HG03354 (cell line): ENCODE data around the gene GP9.
"Not testable (repeated sequence)": the region's sequence is repeated elsewhere in the genome, so short reads cannot be mapped to it uniquely, and the experiment has no call there.

Experiments used
- ATAC-seq: cut with Tn5 transposase; IDR thresholded peaks from one replicate; pipeline ENCODE4 v1.9.1; 2021; ENCODE audit warnings: mild to moderate bottlenecking; ENCODE audit not compliant: unreplicated experiment, poor library complexity, severe bottlenecking

GP9 gene

DNA sequence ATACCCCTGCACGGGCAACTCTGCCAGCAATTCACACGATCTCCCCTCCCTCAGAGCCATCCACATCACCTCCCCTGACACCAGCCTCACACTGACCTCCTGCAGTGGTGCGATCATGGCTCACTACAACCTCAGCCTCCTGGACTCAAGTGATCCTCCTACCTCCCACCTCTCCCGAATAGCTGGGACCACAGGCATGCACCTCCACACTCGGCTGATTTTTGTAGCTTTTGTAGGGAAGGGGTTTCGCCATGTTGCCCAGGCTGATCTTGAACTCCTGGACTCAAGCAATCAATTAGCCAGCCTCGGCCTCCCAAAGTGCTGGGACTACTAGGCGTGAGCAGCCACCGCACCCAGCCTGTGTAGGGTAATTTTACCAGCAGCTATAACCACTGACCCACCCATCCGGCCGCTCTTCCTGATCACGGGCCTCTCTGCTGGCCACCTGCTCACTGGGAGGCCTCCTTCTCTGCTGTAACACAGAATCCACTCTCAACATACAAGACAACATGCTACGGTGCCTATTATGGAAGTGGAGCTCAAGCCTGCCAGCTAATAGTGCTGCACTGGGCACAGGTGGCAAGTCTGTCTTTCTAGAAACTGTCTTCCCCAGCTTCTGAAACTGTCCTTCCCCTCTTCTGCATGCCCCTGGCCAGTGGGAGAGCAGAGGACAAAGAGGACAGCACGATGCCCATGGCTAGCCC, 4.6 kb downstream of the GP9 start:
- no peak for ATAC-seq

DNA sequence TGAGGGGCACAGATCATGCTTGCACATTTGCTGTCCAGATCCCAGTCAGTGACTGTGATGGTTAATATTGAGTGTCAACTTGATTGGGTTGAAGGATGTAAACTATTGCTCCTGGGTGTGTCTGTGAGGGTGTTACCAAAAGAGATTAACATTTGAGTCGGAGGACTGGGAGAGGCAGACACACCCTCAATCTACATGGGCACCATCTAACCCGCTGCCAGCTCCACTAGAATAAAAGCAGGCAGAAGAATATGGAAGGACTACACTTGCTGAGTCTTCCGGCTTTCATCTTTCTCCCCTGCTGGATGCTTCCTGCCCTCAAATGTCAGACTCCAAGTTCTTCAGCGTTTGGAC, 5.1 kb downstream of the GP9 start:
- no peak for ATAC-seq

DNA sequence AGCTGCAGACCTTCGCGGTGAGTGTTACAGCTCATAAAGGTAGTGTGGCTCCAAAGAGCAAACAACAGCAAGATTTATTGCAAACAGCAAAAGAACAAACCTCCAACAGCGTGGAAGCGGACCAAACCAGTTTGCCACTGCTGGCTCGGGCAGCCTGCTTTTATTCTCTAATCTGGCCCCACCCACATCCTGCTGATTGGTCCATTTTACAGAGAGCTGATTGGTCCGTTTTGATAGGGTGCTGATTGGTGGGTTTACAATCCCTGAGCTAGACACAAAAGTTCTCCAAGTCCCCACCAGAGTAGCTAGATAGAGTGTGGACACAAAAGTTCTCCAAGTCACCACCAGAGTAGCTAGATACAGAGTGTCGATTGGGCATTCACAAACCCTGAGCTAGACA, 7.1 kb downstream of the GP9 start:
- not testable (repeated sequence) for ATAC-seq

DNA sequence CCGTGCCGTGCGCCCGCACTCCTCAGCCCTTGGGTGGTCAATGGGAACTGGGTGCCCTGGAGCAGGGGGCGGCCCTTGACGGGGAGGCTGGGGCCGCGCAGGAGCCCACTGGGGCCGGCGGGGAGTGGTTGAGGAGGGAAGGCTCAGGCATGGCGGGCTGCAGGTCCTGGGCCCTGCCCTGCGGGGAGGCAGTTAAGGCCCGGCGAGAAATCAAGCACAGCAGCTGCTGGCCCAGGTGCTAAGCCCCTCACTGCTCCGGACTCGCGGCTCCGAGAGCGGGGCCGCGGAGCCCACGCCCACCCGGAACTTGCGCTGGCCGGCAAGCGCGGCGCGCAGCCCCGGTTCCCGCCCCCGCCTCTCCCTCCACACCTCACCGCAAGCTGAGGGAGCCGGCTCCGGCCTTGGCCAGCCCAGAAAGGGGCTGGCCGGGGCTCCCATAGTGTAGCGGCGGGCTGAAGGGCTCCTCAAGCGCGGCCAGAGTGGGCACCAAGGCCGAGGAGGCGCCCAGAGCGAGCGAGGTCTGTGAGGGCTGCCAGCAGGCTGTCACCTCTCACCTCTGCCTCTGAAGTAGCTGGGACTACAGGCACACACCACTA, 7.8 kb downstream of the GP9 start:
- no peak for ATAC-seq

DNA sequence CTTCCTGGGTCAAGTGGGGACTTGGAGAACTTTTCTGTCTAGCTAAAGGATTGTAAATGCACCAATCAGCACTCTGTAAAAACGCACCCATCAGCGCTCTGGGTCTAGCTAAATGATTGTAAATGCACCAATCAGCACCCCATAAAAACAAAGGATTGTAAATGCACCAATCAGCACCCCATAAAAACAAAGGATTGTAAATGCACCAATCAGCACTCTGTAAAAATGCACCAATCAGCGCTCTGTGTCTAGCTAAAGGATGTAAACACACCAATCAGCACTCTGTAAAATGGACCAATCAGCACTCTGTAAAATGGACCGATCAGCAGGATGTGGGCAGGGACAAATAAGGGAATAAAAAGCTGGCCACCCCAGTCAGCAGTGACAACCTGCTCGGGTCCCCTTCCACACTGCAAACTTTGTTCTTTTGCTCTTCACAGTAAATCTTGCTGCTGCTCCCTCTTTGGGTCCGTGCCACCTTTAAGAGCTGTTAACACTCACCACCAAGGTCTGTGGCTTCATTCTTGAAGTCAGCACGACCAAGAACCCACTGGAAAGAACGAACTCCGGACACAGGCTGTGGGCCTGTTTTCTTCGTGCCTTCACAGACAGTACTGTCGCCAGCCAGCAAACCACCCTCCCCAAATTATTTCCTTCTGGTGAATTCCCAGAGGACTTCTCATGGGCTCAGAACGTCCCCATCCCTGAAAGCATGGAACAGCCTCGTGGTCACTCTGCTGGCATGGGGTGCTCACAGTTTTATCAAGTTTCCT, 8.9 kb downstream of the GP9 start:
- ATAC-seq: not testable (repeated sequence)

DNA sequence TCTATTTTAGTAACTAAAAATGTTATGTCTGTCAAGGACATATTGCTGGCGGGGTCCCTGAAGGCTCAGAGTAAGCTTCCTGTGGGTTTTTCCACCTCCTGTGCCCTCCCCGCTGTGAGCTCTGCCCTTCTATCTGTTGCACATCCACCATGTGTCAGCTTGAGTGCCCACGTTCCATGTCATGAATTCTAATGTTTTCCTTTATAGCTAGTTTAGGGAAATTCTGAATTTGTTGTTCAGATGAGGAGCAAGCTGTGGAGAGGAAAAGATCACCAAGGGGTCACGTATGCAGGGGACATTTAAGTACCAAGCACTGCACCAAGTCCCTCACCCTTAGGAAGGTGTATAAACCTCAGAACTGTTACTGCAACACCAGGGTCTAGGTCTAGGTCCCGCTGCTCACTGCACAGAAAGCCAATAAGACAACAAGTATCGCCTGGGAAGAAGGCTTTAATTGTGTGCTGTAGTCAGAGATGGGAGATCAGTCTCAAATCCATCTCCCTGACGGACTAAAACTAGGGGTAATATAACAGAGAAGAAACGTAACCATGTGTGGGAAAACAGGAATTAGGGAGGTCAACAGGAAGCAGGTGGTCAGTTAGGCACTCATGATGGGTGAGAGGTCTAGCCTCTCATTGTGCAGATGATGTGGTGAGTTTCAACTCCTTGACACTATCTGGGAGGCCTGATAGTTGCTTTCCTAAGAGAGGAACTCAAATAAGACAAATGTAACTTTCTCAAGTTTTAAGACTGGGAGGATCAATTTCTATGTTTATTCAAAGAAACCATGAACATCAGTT, 9.7 kb downstream of the GP9 start:
- ATAC-seq: no peak

DNA sequence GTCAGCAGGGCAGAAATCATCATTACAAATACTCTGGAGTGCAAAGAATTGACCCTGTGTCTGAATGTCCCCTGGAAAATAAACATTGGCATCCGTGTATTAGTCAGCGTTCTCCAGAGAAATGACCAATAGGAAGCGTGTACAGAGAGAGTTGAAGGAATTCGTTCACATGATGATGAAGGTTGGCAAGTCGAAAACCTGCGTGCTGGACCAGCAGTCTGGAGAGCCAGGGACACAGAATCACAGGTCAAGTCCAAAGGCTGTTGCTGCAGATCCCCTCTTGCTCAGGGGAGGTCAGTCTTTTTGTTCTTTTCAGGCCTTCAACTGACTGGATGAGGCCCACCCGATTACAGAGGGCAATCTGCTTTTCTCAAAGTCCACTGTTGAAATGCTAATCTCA, 16.6 kb downstream of the GP9 start:
- no peak for ATAC-seq

DNA sequence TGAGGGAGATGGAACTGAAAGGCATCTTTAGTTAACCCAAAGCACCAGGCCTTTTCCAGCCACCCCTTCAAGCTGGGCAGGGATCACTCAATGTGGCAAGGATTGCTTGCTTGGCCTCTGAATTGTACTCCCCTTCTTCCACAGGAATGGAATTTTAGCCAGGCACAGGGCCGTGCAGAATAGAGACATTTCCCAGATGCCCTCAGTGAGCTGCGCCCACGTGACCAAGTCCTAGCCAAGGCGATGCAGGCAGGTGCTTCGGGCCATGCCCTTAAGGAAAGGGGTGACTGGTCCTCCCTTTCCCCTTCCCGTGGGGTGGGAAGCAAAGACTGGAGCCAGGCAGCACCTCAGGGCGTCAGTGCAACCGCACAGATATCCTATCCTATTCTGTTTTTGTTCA, 17.9 kb downstream of the GP9 start:
- ATAC-seq: no peak

DNA sequence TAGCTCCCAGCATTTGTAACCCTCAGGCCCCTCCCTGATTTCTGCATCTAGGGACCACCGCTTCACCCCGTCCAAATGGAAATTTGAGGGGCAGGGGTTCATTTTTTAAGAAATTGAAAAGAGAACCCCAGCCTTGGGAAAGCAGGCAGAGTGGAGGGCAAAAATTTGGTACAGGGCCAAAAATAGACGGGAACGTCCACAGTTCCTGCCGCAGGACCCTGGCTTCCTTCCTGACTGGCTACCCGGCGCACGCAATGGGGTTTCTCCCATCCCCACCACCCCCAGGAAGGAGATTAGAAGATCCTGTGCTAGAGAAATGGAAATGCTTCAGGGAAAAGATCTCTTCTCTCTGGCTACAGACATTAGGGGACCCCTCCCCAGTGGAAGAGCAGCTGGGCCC, 20.9 kb downstream of the GP9 start:
- no peak for ATAC-seq

DNA sequence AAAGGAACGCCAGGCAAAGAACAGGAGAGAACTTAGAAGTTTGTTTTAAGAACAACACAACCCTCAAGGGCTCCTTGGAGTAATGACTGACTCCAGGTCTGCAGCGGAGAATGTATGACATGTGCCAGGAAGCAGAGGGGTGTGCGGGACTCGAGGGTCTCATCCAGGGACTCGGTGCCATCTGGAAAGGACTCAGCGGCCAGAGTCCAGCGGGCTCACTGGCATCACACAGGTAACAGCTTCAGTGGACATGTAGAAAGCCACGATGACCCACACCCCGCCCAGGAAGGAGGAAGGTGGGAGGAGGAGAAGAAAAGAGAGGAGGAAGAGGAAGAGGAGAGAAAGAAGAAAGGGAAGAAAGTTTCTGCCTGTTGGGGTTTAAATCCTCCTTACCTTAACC, 21.4 kb downstream of the GP9 start:
- ATAC-seq: no peak

DNA sequence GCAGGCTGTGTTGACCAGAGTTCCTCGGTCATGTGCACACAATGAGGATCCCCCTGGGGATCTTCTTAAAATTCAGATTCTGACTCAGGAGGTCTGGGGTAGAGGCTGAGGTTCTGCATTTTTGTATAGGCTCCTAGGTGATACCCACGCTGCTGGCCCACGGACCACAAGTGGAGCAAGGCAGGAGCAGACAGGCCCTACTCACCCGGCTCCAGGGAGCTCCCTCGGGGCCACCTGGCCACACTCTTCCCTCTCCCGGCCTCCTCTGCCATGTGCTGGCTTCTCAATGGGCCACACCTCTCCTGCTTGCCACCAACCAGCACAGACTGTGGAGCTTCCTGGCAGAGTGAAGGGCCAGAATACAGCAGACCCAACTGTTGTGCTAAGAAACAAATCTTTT, 23.9 kb downstream of the GP9 start:
- no peak for ATAC-seq

DNA sequence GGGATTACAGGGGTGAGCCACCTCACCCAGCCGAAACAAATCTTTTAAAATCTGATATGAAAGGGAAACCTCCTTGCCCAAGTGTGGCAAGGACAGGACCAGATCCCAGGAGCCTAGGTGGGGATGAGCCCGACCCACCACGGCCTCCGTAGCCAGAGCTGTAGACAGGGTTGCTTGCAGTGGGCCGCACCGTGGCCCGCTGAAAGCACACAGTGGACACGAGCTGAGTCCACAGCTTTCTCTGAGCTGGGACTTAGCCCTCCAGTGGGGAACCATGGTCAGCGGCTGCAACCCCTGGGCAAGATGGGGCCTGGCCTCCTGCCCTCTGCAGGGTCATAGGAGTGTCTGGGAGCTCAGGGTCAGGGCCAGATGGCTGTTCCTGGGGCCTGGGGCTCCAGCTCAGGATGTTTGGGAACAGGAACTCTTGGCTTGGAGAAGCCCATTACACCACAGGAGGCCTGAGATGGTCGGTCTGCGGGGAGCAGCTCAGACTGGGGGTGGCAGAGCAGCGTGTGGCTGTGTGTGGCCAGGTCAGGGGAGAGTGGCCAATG, 24.7 kb downstream of the GP9 start:
- ATAC-seq: no peak

DNA sequence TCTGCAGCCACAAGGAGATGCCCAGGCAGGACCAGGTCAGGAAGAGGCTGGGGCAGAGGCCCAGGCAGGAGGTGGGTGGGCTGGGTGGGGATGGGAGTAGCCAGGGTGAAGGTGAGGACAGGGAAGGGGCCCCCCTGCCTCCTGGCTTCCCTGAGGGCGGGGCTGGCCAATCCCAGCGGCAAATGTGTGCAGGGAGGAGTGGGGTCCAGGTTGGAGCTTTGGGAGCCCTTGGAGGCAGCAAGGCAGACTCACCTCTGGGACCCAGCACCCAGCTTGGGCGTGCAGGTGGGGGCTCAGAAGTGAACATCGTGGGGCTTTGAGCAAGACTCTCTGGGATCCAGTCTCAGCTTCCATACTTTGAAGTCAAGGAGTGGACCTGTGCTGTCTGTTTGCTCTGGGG, 25.2 kb downstream of the GP9 start:
- ATAC-seq: no peak

DNA sequence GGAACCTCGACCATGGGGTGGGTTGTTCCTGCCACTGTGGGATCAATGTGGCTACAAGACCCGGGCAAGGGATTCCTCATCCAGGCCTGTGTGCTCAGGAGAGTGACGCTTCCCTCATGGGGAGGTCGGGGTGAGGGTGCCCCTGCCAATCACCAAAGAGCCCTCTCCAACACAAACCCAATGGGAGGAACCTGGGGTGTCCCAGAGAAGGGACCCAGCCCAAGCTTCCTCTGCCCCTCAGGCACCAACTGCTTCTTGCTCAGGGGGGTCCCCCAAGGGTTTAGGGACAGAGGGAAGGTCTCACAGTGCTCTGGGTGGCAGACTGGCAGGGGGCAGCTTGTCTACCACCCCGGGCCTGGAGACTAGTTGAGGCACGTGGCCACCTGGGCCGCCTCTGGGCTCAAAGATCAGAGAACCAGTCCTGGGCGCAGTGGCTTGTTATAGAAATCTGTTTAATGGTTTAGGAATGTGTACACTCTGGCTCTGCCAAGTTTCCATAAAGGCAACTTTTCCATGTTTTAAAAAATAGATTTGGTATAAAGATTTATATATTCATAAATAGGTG, 26.6 kb downstream of the GP9 start:
- ATAC-seq: no peak

DNA sequence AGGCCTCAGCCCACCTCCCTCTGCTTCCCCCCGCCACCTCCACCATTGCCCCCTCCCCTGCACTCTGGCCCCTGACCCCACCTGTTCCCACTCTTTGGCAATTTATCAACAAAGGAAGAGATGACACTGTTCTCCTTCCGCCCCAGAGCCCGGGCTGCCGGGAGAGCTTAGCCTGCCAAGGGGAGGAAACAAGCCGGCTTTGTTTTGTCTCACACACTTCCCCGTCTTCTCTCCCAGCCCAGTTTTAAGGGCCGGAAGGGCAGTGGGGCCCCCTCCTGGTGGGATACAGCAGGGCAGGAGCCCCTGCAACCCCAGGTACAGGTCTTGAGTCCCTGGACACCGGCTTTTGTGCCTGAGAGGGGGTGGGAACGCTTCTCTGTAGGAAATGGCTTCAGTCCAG, 27.3 kb downstream of the GP9 start:
- peak; percentile 55 for ATAC-seq

DNA sequence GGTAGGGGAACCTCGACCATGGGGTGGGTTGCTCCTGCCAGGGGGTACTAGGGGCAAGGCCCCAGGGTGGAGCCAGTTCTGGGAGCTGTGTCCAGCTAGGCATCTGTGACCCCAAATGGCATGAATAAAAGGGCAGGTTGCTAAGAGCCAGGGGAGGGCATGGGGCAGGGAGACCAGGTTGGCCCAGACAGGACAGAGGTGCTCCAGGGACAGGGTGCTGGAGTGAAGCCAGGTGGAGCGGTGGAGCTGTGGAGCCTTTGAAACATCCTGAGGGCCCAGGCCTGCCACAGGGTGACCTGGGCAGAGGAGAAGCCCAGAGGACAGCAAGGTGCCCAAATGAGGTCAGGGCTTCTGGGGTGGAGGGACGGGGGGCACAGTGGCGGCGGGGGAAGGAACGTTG, 27.7 kb downstream of the GP9 start:
- not testable (repeated sequence) for ATAC-seq

DNA sequence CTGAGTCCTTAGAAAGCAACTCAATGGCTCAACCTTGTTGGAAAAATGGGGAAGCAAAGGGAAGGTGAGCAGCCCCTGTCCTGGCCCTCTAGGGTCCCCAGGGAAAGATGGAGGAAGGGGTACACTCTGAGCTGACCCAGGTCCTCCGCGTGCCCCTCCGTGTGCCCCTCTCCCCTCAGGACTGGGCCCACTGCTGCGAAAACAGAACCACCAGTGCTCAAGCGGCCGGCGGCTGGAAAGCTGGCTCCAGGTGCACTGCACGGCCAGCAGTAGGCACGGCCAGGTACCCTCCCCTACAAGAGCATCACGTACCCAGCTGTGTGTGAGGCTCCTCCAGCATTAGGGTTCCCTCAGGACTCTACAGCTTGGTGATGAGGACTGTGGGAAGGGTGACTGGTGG, 34.7 kb downstream of the GP9 start:
- no peak for ATAC-seq

DNA sequence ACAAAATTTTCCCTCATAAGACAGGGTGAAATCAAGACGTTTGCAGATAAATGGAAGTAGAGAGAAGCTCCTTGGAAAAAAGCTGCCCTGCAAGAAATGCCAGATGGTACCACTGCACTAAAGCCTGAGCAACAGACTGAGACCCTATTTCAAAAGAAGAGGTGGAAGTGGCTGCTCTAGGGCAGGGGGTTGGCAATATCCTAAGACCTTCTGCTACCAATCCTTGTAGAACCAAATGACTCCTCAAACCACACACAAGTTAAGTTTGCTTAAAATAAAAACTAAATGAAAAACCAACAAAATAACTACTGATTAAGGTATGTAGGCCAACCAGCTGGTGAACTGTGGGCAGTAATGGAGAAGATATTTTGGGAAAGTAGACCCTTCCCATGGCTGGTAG, 39.7 kb downstream of the GP9 start:
- ATAC-seq: no peak

DNA sequence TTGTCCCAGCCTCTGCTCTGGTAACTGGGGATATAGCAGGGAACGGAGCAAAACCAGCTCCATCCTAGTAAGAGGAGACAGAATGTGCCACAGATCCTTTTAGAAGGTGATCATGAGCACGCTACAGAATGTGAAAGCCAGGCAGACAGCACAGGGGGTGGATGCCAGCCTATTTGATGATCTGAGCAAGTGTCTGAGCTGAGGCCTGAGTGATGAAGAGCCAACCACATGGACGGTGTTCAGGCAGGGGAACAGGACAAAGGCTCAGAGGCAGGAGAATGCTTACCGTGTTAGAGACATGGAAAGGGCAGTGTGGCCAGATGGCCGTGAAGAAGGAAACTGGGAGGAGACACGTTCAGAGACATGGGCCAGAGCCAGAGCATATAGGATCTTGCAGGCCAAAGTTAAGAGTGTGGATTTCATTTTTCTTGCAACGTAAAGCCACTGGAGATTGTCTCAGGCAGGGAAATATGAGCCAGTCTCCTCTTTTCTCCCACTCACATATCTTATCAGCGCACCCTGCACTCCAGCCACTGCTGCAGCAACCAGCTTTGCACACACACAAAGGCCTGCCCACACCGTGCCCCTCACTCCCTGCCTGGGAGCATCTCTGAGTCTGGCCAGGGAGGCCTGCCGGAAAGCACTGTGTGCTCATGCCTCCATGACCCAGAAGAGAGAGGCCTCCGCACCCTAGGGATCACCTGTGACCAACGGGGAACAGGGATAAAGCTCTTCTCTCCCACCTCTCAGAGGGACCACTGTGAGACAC, 41.0 kb downstream of the GP9 start:
- no peak for ATAC-seq
